SHP77 (cell line): ENCODE measurements around the gene KIAA2012.

Experiments used
- DNase-seq, 2 experiments: peaks; one replicate each; lab custom pipeline; 2025; lab: John Stamatoyannopoulos, UW

Gene KIAA2012

DNA sequence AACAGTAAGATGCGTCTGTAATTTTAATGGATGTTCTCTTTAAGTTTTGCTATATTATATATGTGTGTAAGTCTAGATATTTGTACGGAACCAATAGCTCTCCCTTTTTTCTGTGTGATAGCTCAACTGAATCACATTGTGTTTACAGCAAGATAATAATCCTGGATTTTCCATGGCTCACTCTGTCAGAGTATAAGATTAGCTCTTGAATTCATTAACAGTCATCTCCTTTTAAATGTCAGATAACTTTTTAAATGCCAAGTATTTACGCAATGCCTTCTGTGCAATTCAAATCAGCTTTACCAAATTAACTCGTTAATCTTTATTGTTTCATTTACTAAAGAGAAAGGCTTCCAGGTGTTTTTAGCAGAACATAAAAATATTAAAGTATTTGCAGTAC lies 76.9 kb downstream of the KIAA2012 start:
- no peak for DNase-seq

DNA sequence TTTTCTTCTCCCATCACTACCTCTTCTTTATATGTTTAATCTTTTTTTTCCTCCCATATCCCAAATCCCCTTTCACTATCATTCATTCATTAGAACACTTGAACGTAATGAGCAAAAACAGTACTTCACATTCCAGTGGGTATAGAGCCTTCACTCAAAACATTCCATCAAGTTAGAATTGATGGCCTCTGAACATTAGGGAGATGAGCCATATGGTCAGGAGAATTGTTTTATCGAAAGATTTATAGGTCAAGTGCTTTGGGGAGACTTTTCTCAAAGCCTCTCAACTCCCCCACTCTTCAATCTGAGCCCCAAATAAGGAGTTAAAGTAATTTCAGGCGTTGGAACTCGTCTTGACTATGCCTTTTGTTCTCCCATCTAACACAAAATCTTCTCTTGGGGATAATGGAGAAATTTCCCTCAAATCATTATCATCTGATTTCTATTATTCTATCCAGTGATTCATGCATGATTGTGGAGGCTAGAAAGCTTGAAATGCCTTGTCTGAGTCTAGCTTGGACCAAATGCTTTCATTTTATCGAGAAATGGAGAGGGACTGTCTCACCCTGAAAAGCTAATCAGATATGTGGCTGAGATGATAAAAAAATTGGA lies 79.2 kb downstream of the KIAA2012 start:
- DNase-seq, result no peak

DNA sequence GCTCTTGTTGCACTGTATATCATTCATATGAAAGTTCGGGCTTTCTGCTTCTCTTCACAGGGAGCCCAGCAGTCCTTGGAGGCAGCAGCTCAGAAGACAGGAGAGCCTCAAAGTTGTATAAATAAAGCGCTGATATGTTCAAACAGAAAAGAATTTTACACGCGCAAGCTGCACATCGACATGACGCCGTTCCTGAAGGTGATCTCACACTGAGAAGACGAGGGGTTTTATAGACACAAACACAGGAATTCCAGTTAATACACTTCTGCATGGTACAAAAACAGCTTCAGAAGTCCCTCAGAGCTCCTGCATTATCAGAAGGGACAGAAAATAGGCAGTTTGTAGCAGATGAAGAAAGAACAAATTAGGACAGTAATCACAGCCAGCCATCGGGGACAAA lies 81.6 kb downstream of the KIAA2012 start:
- no peak for DNase-seq

- no peak for DNase-seq
Observed at GRCh38 chr2:202157211-202157990, 84.3 kb downstream of the KIAA2012 start.

- DNase-seq, result no peak
Observed at GRCh38 chr2:202158796-202159195, 85.7 kb downstream of the KIAA2012 start.

GRCh38 chr2:202161151-202161835 lies 88.2 kb downstream of the KIAA2012 start:
- no peak for DNase-seq

DNA sequence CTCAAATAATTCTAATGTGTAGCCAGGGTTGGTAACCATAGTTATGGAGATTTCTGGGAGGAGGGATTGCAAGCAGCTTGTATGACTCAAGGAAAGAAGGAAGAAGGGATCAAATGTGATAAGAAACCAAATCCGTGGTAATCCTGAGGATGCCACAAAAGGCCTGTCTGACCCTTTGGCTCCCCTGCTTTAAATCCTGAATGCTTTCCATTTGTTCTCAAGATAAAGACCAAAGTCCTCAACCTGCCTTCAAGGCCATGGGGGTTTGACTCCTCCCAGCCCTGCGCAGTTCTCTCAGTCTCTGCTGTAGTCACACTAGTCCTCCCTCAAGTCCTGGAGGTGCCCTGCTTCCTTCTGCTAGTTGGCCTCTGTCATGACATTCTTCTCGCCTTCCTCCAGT lies 91.4 kb downstream of the KIAA2012 start:
- DNase-seq, result no peak

DNA sequence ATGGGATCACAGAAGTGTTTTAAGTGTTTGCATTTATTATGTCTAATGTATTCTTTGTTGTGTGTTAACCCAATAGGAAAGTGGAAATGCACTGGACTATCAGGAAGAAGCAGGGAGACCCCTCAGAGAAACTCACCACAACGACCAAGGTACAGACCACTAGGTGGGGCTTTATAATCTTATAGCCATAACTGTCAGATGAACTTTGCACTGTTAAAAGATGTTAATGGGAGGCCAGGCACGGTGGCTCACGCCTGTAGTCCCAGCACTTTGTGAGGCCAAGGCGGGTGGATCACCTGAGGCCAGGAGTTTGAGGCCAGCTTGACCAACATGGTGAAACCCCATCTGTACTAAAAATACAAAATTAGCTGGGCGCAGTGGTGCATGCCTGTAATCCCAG lies 92.2 kb downstream of the KIAA2012 start:
- no peak for DNase-seq

- DNase-seq, result no peak
Observed at GRCh38 chr2:202165945-202166344, 92.9 kb downstream of the KIAA2012 start.

GRCh38 chr2:202169131-202169530 lies 96.1 kb downstream of the KIAA2012 start:
- no peak for DNase-seq

- no peak for DNase-seq
Observed at GRCh38 chr2:202169832-202170424, 96.9 kb downstream of the KIAA2012 start.

DNA sequence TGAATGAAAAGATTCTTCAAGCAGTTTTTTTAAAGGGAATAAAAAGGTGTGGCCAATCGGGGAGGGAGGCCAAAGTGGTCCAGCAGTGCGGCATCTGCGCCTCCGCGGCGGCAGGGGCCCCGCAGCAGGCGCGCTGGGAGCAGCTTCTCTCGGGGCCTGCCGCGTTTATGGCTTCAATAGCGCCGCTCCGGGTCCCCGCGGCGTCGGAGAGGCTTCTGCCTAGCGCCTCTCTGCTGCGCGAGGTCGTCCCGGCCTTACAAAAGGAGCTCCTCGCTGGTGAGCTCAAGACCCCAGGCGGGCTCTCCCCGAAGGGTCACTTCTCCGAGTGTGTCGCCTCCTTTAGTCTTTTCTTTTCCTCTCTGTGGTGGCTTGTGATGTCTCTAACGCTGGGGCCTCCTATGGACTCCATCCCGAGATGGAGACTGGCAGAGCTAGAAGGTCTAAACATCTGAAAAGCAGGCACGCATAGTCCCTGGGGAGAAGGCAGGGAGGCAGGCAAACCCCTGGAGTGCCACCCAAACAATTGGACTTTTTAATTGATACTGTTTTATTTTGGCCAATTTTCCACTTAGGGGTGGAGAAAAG lies 98.3 kb downstream of the KIAA2012 start:
- no peak for DNase-seq

DNA sequence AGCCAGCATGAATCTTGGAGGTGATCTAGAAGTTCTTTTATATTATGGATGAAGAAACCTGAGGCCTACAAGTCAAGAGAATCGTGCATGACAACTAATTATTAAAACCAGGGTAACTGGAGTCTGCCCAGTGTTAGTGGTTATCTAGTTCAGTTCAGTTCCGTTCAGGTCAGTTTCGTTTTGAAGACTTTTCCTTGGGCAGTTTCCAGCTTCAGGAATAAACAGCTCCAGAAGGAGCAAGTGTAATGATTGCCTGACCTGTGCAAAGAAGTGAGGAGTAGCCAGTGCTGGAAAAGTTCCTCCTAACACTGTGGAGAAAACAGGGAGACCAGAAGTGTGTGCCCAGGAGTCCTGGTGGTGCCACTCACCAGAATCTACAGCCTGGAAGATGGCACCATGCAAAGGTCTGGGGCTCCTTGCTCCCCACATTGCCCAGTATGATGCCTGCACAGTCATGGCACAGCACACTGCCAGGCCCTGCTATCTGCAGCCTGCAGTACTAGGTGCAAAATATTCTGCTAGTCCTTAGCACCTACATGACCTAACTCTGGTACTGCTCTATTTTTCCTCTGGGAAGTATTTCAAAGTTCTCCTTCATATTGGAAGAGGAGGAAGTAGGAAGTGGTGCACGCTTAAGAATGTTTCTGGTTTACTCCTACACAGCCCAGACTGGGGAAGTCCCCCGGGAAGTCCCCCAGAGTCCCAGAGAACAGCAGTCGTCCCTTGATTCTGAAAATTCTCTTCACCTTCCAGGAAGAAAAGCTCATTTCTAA lies 99.6 kb downstream of the KIAA2012 start:
- DNase-seq, result no peak

GRCh38 chr2:202178346-202178958 lies 105.4 kb downstream of the KIAA2012 start:
- DNase-seq, result peak; percentile 34 to 54

GRCh38 chr2:202184557-202184956 lies 111.5 kb downstream of the KIAA2012 start:
- DNase-seq, result no peak

DNA sequence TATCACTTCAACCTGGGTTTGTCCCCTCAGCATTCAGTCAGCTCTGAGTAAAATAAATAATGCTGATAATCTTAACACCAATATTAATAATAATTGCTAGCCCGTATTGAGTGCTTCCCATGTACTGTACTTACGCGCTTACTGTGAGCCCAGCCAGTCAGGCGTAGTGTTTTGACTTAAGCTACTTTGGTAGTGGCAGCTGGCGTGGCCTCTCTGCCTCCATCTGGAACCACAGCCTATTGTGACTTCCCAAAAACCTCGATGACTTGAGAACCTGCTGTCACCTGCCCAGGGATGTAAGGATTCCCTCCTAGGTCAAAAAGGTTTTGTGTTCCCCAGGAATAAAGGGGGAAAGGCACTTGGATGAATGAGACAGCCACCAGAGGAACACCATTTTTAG lies 112.1 kb downstream of the KIAA2012 start:
- DNase-seq, result no peak

- no peak for DNase-seq
Observed at GRCh38 chr2:202186641-202187202, 113.7 kb downstream of the KIAA2012 start.

GRCh38 chr2:202187570-202187969 lies 114.5 kb downstream of the KIAA2012 start:
- DNase-seq, result no peak

DNA sequence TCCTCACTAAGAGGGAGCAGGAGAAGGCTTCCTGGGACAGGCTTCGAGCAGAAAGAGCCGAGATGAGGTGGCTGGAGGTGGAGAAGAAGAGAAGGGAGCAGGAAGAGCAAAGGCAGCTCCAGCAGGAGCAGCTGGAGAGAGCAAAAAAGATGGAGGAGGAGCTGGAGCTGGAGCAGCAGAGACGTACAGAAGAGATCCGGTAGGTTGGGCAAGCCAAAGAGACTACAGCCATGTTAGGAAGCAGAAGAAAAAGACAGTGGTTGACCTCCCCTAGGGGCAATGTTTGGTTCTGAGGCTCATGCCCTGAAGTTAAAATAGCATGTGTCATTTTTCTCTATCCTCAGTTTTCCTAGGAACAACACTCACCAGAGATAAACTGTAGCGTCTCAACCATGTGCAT lies 120.2 kb downstream of the KIAA2012 start:
- no peak for DNase-seq

- no peak for DNase-seq
Observed at GRCh38 chr2:202193881-202194353, 120.9 kb downstream of the KIAA2012 start.

GRCh38 chr2:202194418-202194817 lies 121.4 kb downstream of the KIAA2012 start:
- no peak for DNase-seq
